GM12878 (cell line): ENCODE results near the gene EPB41L2. TPM values are rescaled to one million over a fixed set of nuclear protein-coding genes. Genes with fewer than 3 reads are reported as not detected.

Experiments used
- ATAC-seq: fragments of 200-7000 bp; cut with Tn5 transposase; 3 replicates; pipeline ENCODE4 v1.9.1; 2020; ENCODE audit warnings: mild to moderate bottlenecking, moderate library complexity
- BruUV-seq: library from RNA; stranded (reverse); fragments of 400-500 nt; replicated peaks from 2 replicates; lab custom pipeline; 2021; lab: Mats Ljungman, UMichigan
- CTCF ChIA-PET: fragments of 300-600 bp; sonication (Branson Sonifier 250); formaldehyde crosslinking; extraction: SDS; loops from one replicate; lab custom pipeline; 2021; ENCODE audit warnings: inconsistent platforms; lab: Yijun Ruan, JAX
- POLR2A ChIA-PET: fragments of 350-600 bp; formaldehyde crosslinking; extraction: SDS; loops from one replicate; lab custom pipeline; 2021; ENCODE audit warnings: inconsistent platforms; lab: Charles Lee
- RAD21 ChIA-PET: fragments of 300-600 bp; sonication (Branson Sonifier 250); formaldehyde crosslinking; loops from one replicate; lab custom pipeline; 2023; ENCODE audit warnings: antibody characterized with exemption; ENCODE audit not compliant: unreplicated experiment; lab: Charles Lee
- SMC1A ChIA-PET: fragments of 300-600 bp; sonication (Branson Sonifier 250); formaldehyde crosslinking; loops from one replicate; lab custom pipeline; 2023; ENCODE audit not compliant: unreplicated experiment, uncharacterized antibody; lab: Charles Lee
- DNase-seq: peaks from one replicate; pipeline ENCODE4 v3.0.0-alpha.2; 2011; ENCODE audit warnings: low read depth, low spot score
- FAIRE-seq: peaks from 3 replicates; lab custom pipeline; 2011; peaks lifted over from hg19 to GRCh38; lab: Jason Lieb, UNC
- H2AFZ ChIP-seq: 2 replicates; pipeline ENCODE4 v1.6.0; 2011; ENCODE audit warnings: low read depth, low read length, control low read depth; ENCODE audit not compliant: control insufficient read depth
- H3K27ac ChIP-seq: 2 replicates; pipeline ENCODE4 v1.5.1; 2011; ENCODE audit warnings: control low read depth; ENCODE audit not compliant: control insufficient read depth, insufficient read depth
- H3K27me3 ChIP-seq, 2 experiments: replicated peaks in 1 of 2; 2 replicates each; pipeline versions ENCODE4 v1.6.0 to v1.6.1; 2011; ENCODE audit warnings: low read length in 1 of 2; ENCODE audit not compliant: control insufficient read depth in 2 of 2, insufficient read depth in 2 of 2
- H3K36me3 ChIP-seq, 2 experiments: 2 replicates each; pipeline ENCODE4 v1.5.1; 2011; ENCODE audit warnings: low read length in 1 of 2; ENCODE audit not compliant: control insufficient read depth in 2 of 2, insufficient read depth in 2 of 2
- H3K4me1 ChIP-seq: 2 replicates; pipeline ENCODE4 v1.6.1; 2011; ENCODE audit warnings: mild to moderate bottlenecking, low read length, moderate library complexity, mixed read lengths; ENCODE audit not compliant: control insufficient read depth, insufficient read depth
- H3K4me2 ChIP-seq: 2 replicates; pipeline ENCODE4 v1.6.0; 2011; ENCODE audit warnings: control low read depth; ENCODE audit not compliant: control insufficient read depth, insufficient read depth
- H3K4me3 ChIP-seq: fragments of 200-600 bp; sonication (generic); 2 replicates; pipeline ENCODE4 v1.5.1; 2016
- H3K79me2 ChIP-seq: 2 replicates; pipeline ENCODE4 v1.6.0; 2011; ENCODE audit warnings: low read length; ENCODE audit not compliant: control insufficient read depth, insufficient read depth
- H3K9ac ChIP-seq: 2 replicates; pipeline ENCODE4 v1.8.0; 2011; ENCODE audit warnings: low read length, control low read depth, mixed read lengths; ENCODE audit not compliant: control insufficient read depth, insufficient read depth
- H3K9me3 ChIP-seq: replicated peaks from 3 replicates; pipeline ENCODE4 v1.5.1; 2011; ENCODE audit warnings: mild to moderate bottlenecking, low read length; ENCODE audit not compliant: control insufficient read depth, insufficient read depth
- H4K20me1 ChIP-seq: 2 replicates; pipeline ENCODE4 v1.6.0; 2011; ENCODE audit not compliant: control insufficient read depth, insufficient read depth
- BCLAF1 ChIP-seq: fragments of 450-650 bp; IDR thresholded peaks from 2 replicates; pipeline ENCODE4 v1.6.1; 2017; ENCODE audit warnings: antibody characterized with exemption, mild to moderate bottlenecking, moderate library complexity
- CEBPB ChIP-seq, 2 experiments: fragments of 150-350 bp in 1 of 2; IDR thresholded peaks; 2 replicates each; pipeline ENCODE4 v1.6.1; 2012 to 2014; ENCODE audit warnings: low read depth in 2 of 2, low read length in 2 of 2, borderline replicate concordance in 1 of 2, inconsistent platforms in 1 of 2
- CEBPZ ChIP-seq: fragments of 150-350 bp; IDR thresholded peaks from 2 replicates; pipeline ENCODE4 v1.6.1; 2016; ENCODE audit warnings: low read depth, low read length
- E2F4 ChIP-seq: IDR thresholded peaks from 2 replicates; pipeline ENCODE4 v1.6.1; 2012; ENCODE audit warnings: low read depth, low read length, improper control_type of control experiment
- KDM1A ChIP-seq: fragments of 200-600 bp; sonication (generic); IDR thresholded peaks from 2 replicates; pipeline ENCODE4 v1.6.1; 2016; ENCODE audit warnings: borderline replicate concordance
- MAX ChIP-seq: IDR thresholded peaks from 2 replicates; pipeline ENCODE4 v1.6.1; 2012; ENCODE audit warnings: low read depth, low read length, improper control_type of control experiment
- MYB ChIP-seq: fragments of 150-350 bp; IDR thresholded peaks from 2 replicates; pipeline ENCODE4 v1.6.1; 2014; ENCODE audit warnings: mild to moderate bottlenecking, low read depth, low read length, borderline replicate concordance
- NFIC ChIP-seq: IDR thresholded peaks from 2 replicates; pipeline ENCODE4 v1.6.1; 2012; ENCODE audit warnings: low read depth, mild to moderate bottlenecking, inconsistent platforms, low read length, moderate library complexity
- NR2F1 ChIP-seq: fragments of 450-650 bp; conservative IDR thresholded peaks from 2 replicates; pipeline ENCODE4 v1.6.1; 2017; ENCODE audit warnings: mild to moderate bottlenecking
- PML ChIP-seq: IDR thresholded peaks from 2 replicates; pipeline ENCODE4 v1.6.1; 2012; ENCODE audit warnings: low read length, inconsistent platforms
- SMARCA5 ChIP-seq: fragments of 450-650 bp; IDR thresholded peaks from 2 replicates; pipeline ENCODE4 v1.6.1; 2017; ENCODE audit warnings: mild to moderate bottlenecking
- WRNIP1 ChIP-seq: IDR thresholded peaks from 2 replicates; pipeline ENCODE4 v1.6.1; 2011; ENCODE audit warnings: low read depth, low read length, improper control_type of control experiment, borderline replicate concordance
- WGBS: methylation state at CpG from one replicate; pipeline ENCODE4 v1.1.6; 2016; ENCODE audit warnings: low lambda C conversion rate; ENCODE audit not compliant: insufficient replicate concordance, insufficient coverage; ENCODE audit errors: missing lambda C conversion rate; 5-methylcytosine and 5-hydroxymethylcytosine counted together
- in situ Hi-C: fragments of 300-500 bp; cut with MboI; formaldehyde crosslinking; loops from 9 replicates; pipeline ENCODE4 v1.14.3; 2018; ENCODE audit warnings: mixed read lengths
- intact Hi-C: fragments of 100-400 bp; cut with micrococcal nuclease; formaldehyde crosslinking; loops from one replicate; pipeline ENCODE4 v1.14.2; 2022; ENCODE audit not compliant: unreplicated experiment
- polyA plus RNA-seq, 11 experiments: library from polyadenylated mRNA; depleted of rRNA in 4 of 11; unstranded in 6 of 11; stranded (reverse) in 5 of 11; fragments of >200 nt; fragmentation: Nextera tagmentation in 4 of 11; fragmentation: Illumina TruSeq in 1 of 11; extraction: Ambion mirVana in 4 of 11; extraction: Trizol in 1 of 11; gene quantifications; 1 replicate in 1 of 11; 2 replicates in 10 of 11; pipeline versions ENCODE4 v1.2.1 to v1.2.3, GENCODE V29; 2011 to 2016; ENCODE audit warnings: inconsistent platforms in 2 of 11, missing spikeins in 2 of 11, low read depth in 1 of 11
- total RNA-seq, 4 experiments: library from RNA; depleted of rRNA in 3 of 4; stranded (reverse); fragments of >200 nt in 3 of 4; fragmentation: Illumina TruSeq in 1 of 4; extraction: Trizol in 1 of 4; gene quantifications; 2 replicates each; pipeline versions ENCODE4 v1.2.1 to v1.2.3, GENCODE V29; 2013 to 2021

The EPB41L2 gene
- total and polyA plus RNA-seq, 10 of the 15 experiments (the other 5 are each of a cell fraction or from before 2014, with no cell fraction given) = 7.4 to 41.6 (median 19.0) TPM

- no peak for DNase-seq
- no peaks in the 10 kb centered on the region for H3K36me3 ChIP-seq
- no peak for FAIRE-seq
- H2AFZ ChIP-seq = no peak overlapping the region
- no peaks in the 10 kb centered on the region for H3K27me3 ChIP-seq
- H3K9ac ChIP-seq = no peak overlapping the region
- ATAC-seq = no peak
- SMC1A ChIA-PET = interaction anchor here (1.4 to 2.7 kb wide), 2 partner anchors 9 to 13 kb away, joined by 4 to 7 read pairs; no protein-coding TSS in a partner anchor
- H3K9me3 ChIP-seq = peaks cover 4% of the 10 kb centered on the region; the same call in 2 of the 3 replicates
- H3K4me1 ChIP-seq = no peaks in the 10 kb centered on the region
- no peak overlapping the region for H3K4me3 ChIP-seq
- CTCF ChIA-PET = no interaction called here
- BruUV-seq = no TSS peak
- no peak overlapping the region for H3K27ac ChIP-seq
- POLR2A ChIA-PET = no interaction called here
- RAD21 ChIA-PET = interaction anchor here (1.2 kb wide), 1 partner anchor 11 kb away, joined by 3 read pairs; no protein-coding TSS in a partner anchor
- H4K20me1 ChIP-seq = no peaks in the 10 kb centered on the region
- H3K79me2 ChIP-seq = no peaks in the 10 kb centered on the region
- H3K4me2 ChIP-seq = no peak overlapping the region
- in situ Hi-C loops (no loop called here), intact Hi-C loops (no loop called here)
- no peak for TF ChIP-seq E2F4
- no peak for TF ChIP-seq MAX
- TF ChIP-seq CEBPB (IDR thresholded peaks at IDR 0.05; ENCODE audit: borderline replicate concordance in 1 of 2, low read depth in 2 of 2, low read length in 2 of 2) = no peak
- no peak for TF ChIP-seq NFIC
- no peak for TF ChIP-seq NR2F1
- TF ChIP-seq WRNIP1 = no peak
- TF ChIP-seq MYB = no peak
- TF ChIP-seq BCLAF1 = no peak
- TF ChIP-seq SMARCA5 = no peak
- no peak for TF ChIP-seq PML
- TF ChIP-seq CEBPZ = no peak
- TF ChIP-seq KDM1A = no peak
- WGBS = 33% methylated on average over 3 of the region's 3 CpGs
Measured at GRCh38 chr6:131096786-131097185, 33.7 kb upstream of the EPB41L2 start.
